ENCODE data around the gene PTPRF. TPM values are rescaled to one million over a fixed set of nuclear protein-coding genes. Genes with fewer than 3 reads are reported as not detected.
"Not testable (repeated sequence)": the region's sequence is repeated elsewhere in the genome, so short reads cannot be mapped to it uniquely, and the experiment has no call there.

PTPRF gene
- total and polyA plus RNA-seq, 4 donors = 41.2 to 241 (median 85.6) TPM

- DNase-seq (ENCODE audit: low spot score) = peak; percentile 49
- no peak overlapping the region for H3K27ac ChIP-seq (ENCODE audit: low read depth in 1 of 2, low read length in 2 of 2)
- 96% methylated on average over 7 of the region's 7 CpGs for WGBS
These were observed 35.5 kb upstream of the PTPRF start for GRCh38 chr1:43495204-43495603.

GRCh38 chr1:43499898-43500297, 30.8 kb upstream of the PTPRF start:
- Histone ChIP-seq H3K4me3 (ENCODE audit: low read depth in 1 of 3, low read length in 3 of 3) (no peak overlapping the region), H3K27ac (ENCODE audit: low read depth in 1 of 2, low read length in 2 of 2) (no peak overlapping the region), H3K9ac (ENCODE audit: low read depth in 1 of 2, low read length in 2 of 2) (no peak overlapping the region), H3K27me3 (ENCODE audit: control insufficient read depth in 4 of 4, insufficient read depth in 4 of 4, low read length in 3 of 4) (no peaks in the 10 kb centered on the region), H3K9me3 (ENCODE audit: control insufficient read depth in 4 of 4, low read length in 3 of 4) (no peaks in the 10 kb centered on the region), H3K4me1 (ENCODE audit: control insufficient read depth in 4 of 4, insufficient read depth in 4 of 4, low read length in 3 of 4) (no peaks in the 10 kb centered on the region), H3K36me3 (ENCODE audit: control insufficient read depth in 4 of 4, insufficient read depth in 3 of 4, low read depth in 1 of 4, low read length in 3 of 4) (no peaks in the 10 kb centered on the region)
- TF ChIP-seq SP1 (IDR thresholded peaks at IDR 0.05) (no peak), MAX (IDR thresholded peaks at IDR 0.05) (no peak), HNF4G (IDR thresholded peaks at IDR 0.05) (no peak), HNF4A (conservative IDR thresholded peaks at IDR 0.05) (no peak), CTCF (IDR thresholded peaks at IDR 0.05; ENCODE audit: low read depth, low read length, missing input control) (no peak), RAD21 (IDR thresholded peaks at IDR 0.05) (no peak), REST (IDR thresholded peaks at IDR 0.05) (no peak), NR2F2 (IDR thresholded peaks at IDR 0.05) (no peak), ATF3 (IDR thresholded peaks at IDR 0.05) (no peak), RXRA (IDR thresholded peaks at IDR 0.05) (no peak), FOXA2 (IDR thresholded peaks at IDR 0.05) (no peak), FOXA1 (IDR thresholded peaks at IDR 0.05) (no peak), EGR1 (IDR thresholded peaks at IDR 0.05; ENCODE audit: low read depth in 2 of 2) (no peak), JUND (IDR thresholded peaks at IDR 0.05) (no peak), GABPA (IDR thresholded peaks at IDR 0.05 in 1 of 2, conservative IDR thresholded peaks at IDR 0.05 in 1 of 2) (no peak), TAF1 (conservative IDR thresholded peaks at IDR 0.05) (no peak)
- DNase-seq (ENCODE audit: low spot score) = no peak
- 90% methylated on average over 6 of the region's 6 CpGs for WGBS

More at GRCh38 chr1:43495204-43495603, 35.5 kb upstream of the PTPRF start:
- no peak for TF ChIP-seq HNF4A (conservative IDR thresholded peaks at IDR 0.05)
- no peak for TF ChIP-seq TAF1 (conservative IDR thresholded peaks at IDR 0.05)
- TF ChIP-seq CTCF (IDR thresholded peaks at IDR 0.05; ENCODE audit: low read depth, low read length, missing input control) = no peak
- no peak for TF ChIP-seq GABPA (IDR thresholded peaks at IDR 0.05 in 1 of 2, conservative IDR thresholded peaks at IDR 0.05 in 1 of 2)
- TF ChIP-seq JUND (IDR thresholded peaks at IDR 0.05) = no peak
- no peak overlapping the region for H3K9ac ChIP-seq (ENCODE audit: low read depth in 1 of 2, low read length in 2 of 2)
- H3K36me3 ChIP-seq (ENCODE audit: control insufficient read depth in 4 of 4, insufficient read depth in 3 of 4, low read depth in 1 of 4, low read length in 3 of 4) = no peaks in the 10 kb centered on the region
- no peak overlapping the region for H3K4me3 ChIP-seq (ENCODE audit: low read depth in 1 of 3, low read length in 3 of 3)
- H3K9me3 ChIP-seq (ENCODE audit: control insufficient read depth in 4 of 4, low read length in 3 of 4) = no peaks in the 10 kb centered on the region
- H3K27me3 ChIP-seq (ENCODE audit: control insufficient read depth in 4 of 4, insufficient read depth in 4 of 4, low read length in 3 of 4) = no peaks in the 10 kb centered on the region
- H3K4me1 ChIP-seq (ENCODE audit: control insufficient read depth in 4 of 4, insufficient read depth in 4 of 4, low read length in 3 of 4) = peaks cover 2 to 8% (median 6%) of the 10 kb centered on the region in 4 donors

- not testable (repeated sequence) for H3K9me3 ChIP-seq (ENCODE audit: control insufficient read depth in 4 of 4, low read length in 3 of 4); H3K4me1 ChIP-seq (ENCODE audit: control insufficient read depth in 4 of 4, insufficient read depth in 4 of 4, low read length in 3 of 4); H3K27me3 ChIP-seq (ENCODE audit: control insufficient read depth in 4 of 4, insufficient read depth in 4 of 4, low read length in 3 of 4); H3K4me3 ChIP-seq (ENCODE audit: low read depth in 1 of 3, low read length in 3 of 3); H3K27ac ChIP-seq (ENCODE audit: low read depth in 1 of 2, low read length in 2 of 2); H3K9ac ChIP-seq (ENCODE audit: low read depth in 1 of 2, low read length in 2 of 2); DNase-seq (ENCODE audit: low spot score); H3K36me3 ChIP-seq (ENCODE audit: control insufficient read depth in 4 of 4, insufficient read depth in 3 of 4, low read depth in 1 of 4, low read length in 3 of 4)
- 96% methylated on average over 18 of the region's 33 CpGs for WGBS
These were observed 28.9 kb upstream of the PTPRF start for GRCh38 chr1:43501806-43502205.
